ENCODE measurements around the gene PRKG1. TPM values are rescaled to one million over a fixed set of nuclear protein-coding genes. Genes with fewer than 3 reads are reported as not detected.

The PRKG1 gene
- total and polyA plus RNA-seq, 4 donors = 6.8 to 38.1 (median 15.4) TPM

- Histone ChIP-seq H3K4me3 (ENCODE audit: low read depth, low read length) (no peak overlapping the region), H3K27me3 (ENCODE audit: control insufficient read depth, insufficient read depth, low read length) (no peaks in the 10 kb centered on the region), H3K27ac (ENCODE audit: low read depth, low read length) (no peak overlapping the region), H3K9me3 (ENCODE audit: control insufficient read depth, insufficient read depth, low read length) (no peaks in the 10 kb centered on the region), H3K4me1 (ENCODE audit: control insufficient read depth, insufficient read depth, low read length) (no peaks in the 10 kb centered on the region), H3K36me3 (ENCODE audit: control insufficient read depth, insufficient read depth, low read length) (no peaks in the 10 kb centered on the region)
- WGBS (ENCODE audit: insufficient coverage) = 50% methylated on average over 3 of the region's 5 CpGs
- DNase-seq (ENCODE audit: low read depth in 4 of 6, low spot score in 6 of 6) = no peak
Measured at GRCh38 chr10:51926337-51926736, 852.0 kb downstream of the PRKG1 start.

DNA sequence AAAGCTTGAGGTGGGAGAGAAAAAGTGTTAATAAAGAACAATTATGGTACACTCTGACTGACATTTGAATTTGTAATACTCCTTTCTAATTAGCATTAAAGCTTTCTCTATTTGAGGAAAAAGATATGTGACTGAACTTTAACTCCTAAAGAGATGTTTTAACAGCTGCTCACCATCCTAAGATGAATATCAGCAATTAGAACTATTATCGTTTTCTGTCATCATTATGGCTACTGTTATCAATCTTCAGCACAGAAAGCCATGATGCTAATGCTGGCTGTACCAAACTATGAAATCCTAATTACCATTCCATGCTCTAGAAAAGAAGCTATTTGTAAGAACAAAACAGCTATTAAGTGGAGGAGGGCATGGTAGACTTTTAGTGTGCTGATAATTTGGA lies 853.9 kb downstream of the PRKG1 start:
- Histone ChIP-seq H3K27me3 (ENCODE audit: control insufficient read depth, insufficient read depth, low read length) (no peaks in the 10 kb centered on the region), H3K9me3 (ENCODE audit: control insufficient read depth, insufficient read depth, low read length) (no peaks in the 10 kb centered on the region), H3K27ac (ENCODE audit: low read depth, low read length) (no peak overlapping the region), H3K4me3 (ENCODE audit: low read depth, low read length) (no peak overlapping the region), H3K36me3 (ENCODE audit: control insufficient read depth, insufficient read depth, low read length) (no peaks in the 10 kb centered on the region), H3K4me1 (ENCODE audit: control insufficient read depth, insufficient read depth, low read length) (no peaks in the 10 kb centered on the region)
- DNase-seq (ENCODE audit: low read depth in 4 of 6, low spot score in 6 of 6) = peak in 1 of 6 donors; percentile 61
- 20% methylated on average over 1 of the region's 1 CpG for WGBS (ENCODE audit: insufficient coverage)

DNA sequence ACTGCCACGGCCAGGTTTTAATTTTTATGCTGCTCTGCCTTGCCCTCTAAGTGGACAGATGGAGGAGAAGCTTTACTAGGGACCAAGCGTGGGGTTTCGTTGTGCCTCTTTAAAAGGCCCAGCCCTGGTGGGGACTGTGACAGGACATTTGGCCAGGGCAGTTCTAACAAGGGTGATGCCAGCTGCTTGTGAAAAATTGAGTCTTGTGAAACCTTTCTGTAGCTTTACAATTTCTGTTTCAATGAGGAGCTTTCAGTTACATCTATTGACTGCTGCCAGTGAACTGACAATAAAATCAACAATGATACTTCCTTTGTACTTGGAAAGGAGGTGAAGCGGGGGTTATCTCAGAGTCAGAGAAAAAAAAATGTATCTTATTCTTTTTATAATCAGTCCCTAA lies 858.2 kb downstream of the PRKG1 start:
- DNase-seq (ENCODE audit: low read depth in 4 of 6, low spot score in 6 of 6) = no peak
- Histone ChIP-seq H3K36me3 (ENCODE audit: control insufficient read depth, insufficient read depth, low read length) (no peaks in the 10 kb centered on the region), H3K9me3 (ENCODE audit: control insufficient read depth, insufficient read depth, low read length) (no peaks in the 10 kb centered on the region), H3K27me3 (ENCODE audit: control insufficient read depth, insufficient read depth, low read length) (no peaks in the 10 kb centered on the region), H3K4me3 (ENCODE audit: low read depth, low read length) (no peak overlapping the region), H3K27ac (ENCODE audit: low read depth, low read length) (no peak overlapping the region), H3K4me1 (ENCODE audit: control insufficient read depth, insufficient read depth, low read length) (no peaks in the 10 kb centered on the region)
- 41% methylated on average over 3 of the region's 4 CpGs for WGBS (ENCODE audit: insufficient coverage)

- no peaks in the 10 kb centered on the region for H3K27me3 ChIP-seq (ENCODE audit: control insufficient read depth, insufficient read depth, low read length)
- no peaks in the 10 kb centered on the region for H3K9me3 ChIP-seq (ENCODE audit: control insufficient read depth, insufficient read depth, low read length)
- WGBS (ENCODE audit: insufficient coverage) = 82% methylated on average over 2 of the region's 5 CpGs
- no peak for DNase-seq (ENCODE audit: low read depth in 4 of 6, low spot score in 6 of 6)
- H3K4me1 ChIP-seq (ENCODE audit: control insufficient read depth, insufficient read depth, low read length) = no peaks in the 10 kb centered on the region
- no peaks in the 10 kb centered on the region for H3K36me3 ChIP-seq (ENCODE audit: control insufficient read depth, insufficient read depth, low read length)
- no peak overlapping the region for H3K4me3 ChIP-seq (ENCODE audit: low read depth, low read length)
- no peak overlapping the region for H3K27ac ChIP-seq (ENCODE audit: low read depth, low read length)
Measured at GRCh38 chr10:51934373-51934772, 860.1 kb downstream of the PRKG1 start.

- 80% methylated on average over 1 of the region's 5 CpGs for WGBS (ENCODE audit: insufficient coverage)
- Histone ChIP-seq H3K27me3 (ENCODE audit: control insufficient read depth, insufficient read depth, low read length) (no peaks in the 10 kb centered on the region), H3K4me1 (ENCODE audit: control insufficient read depth, insufficient read depth, low read length) (no peaks in the 10 kb centered on the region), H3K4me3 (ENCODE audit: low read depth, low read length) (no peak overlapping the region), H3K9me3 (ENCODE audit: control insufficient read depth, insufficient read depth, low read length) (no peaks in the 10 kb centered on the region), H3K27ac (ENCODE audit: low read depth, low read length) (no peak overlapping the region), H3K36me3 (ENCODE audit: control insufficient read depth, insufficient read depth, low read length) (no peaks in the 10 kb centered on the region)
- DNase-seq (ENCODE audit: low read depth in 4 of 6, low spot score in 6 of 6) = no peak
Measured at GRCh38 chr10:51935341-51935740, 861.1 kb downstream of the PRKG1 start.

- Histone ChIP-seq H3K36me3 (ENCODE audit: control insufficient read depth, insufficient read depth, low read length) (no peaks in the 10 kb centered on the region), H3K4me3 (ENCODE audit: low read depth, low read length) (no peak overlapping the region), H3K27me3 (ENCODE audit: control insufficient read depth, insufficient read depth, low read length) (no peaks in the 10 kb centered on the region), H3K9me3 (ENCODE audit: control insufficient read depth, insufficient read depth, low read length) (no peaks in the 10 kb centered on the region), H3K4me1 (ENCODE audit: control insufficient read depth, insufficient read depth, low read length) (no peaks in the 10 kb centered on the region), H3K27ac (ENCODE audit: low read depth, low read length) (no peak overlapping the region)
- WGBS (ENCODE audit: insufficient coverage) = no CpG with 5 or more reads among the region's 7 CpGs
- peak in 1 of 6 donors; percentile 18 for DNase-seq (ENCODE audit: low read depth in 4 of 6, low spot score in 6 of 6)
Measured at GRCh38 chr10:51937308-51938140, 863.2 kb downstream of the PRKG1 start.

GRCh38 chr10:51950371-51950995 lies 876.2 kb downstream of the PRKG1 start:
- no peak for DNase-seq (ENCODE audit: low read depth in 4 of 6, low spot score in 6 of 6)
- Histone ChIP-seq H3K4me1 (ENCODE audit: control insufficient read depth, insufficient read depth, low read length) (no peaks in the 10 kb centered on the region), H3K36me3 (ENCODE audit: control insufficient read depth, insufficient read depth, low read length) (no peaks in the 10 kb centered on the region), H3K27ac (ENCODE audit: low read depth, low read length) (no peak overlapping the region), H3K27me3 (ENCODE audit: control insufficient read depth, insufficient read depth, low read length) (no peaks in the 10 kb centered on the region), H3K9me3 (ENCODE audit: control insufficient read depth, insufficient read depth, low read length) (no peaks in the 10 kb centered on the region), H3K4me3 (ENCODE audit: low read depth, low read length) (no peak overlapping the region)
- 94% methylated on average over 10 of the region's 10 CpGs for WGBS (ENCODE audit: insufficient coverage)

DNA sequence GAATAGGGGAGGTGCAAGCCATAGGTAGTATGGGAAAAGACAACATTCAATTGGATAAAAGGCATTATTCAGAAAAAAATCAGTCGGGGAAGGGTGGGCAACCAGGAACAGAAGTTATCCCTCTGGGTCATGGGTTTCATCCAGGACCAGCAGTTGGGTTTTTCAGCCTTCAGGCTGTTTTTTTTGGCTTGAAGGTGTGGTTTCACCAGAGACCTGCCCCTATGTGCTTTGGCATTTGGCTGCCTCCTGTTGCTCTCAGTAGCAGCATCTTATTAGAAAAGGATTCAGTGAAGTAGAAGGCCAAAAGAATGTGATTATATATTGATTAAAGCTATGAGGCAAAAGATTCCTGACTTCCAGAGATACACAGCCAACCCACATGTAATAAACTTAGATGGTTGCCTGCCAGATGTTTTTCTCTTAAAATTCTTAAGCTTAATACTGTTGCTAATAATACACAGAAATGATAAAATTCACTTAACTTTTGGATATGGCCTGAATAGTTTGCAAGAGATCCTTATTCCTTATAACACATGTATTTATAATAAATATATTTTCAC lies 876.8 kb downstream of the PRKG1 start:
- no peak overlapping the region for H3K4me3 ChIP-seq (ENCODE audit: low read depth, low read length)
- no peak overlapping the region for H3K27ac ChIP-seq (ENCODE audit: low read depth, low read length)
- no peaks in the 10 kb centered on the region for H3K36me3 ChIP-seq (ENCODE audit: control insufficient read depth, insufficient read depth, low read length)
- no peaks in the 10 kb centered on the region for H3K4me1 ChIP-seq (ENCODE audit: control insufficient read depth, insufficient read depth, low read length)
- no peaks in the 10 kb centered on the region for H3K9me3 ChIP-seq (ENCODE audit: control insufficient read depth, insufficient read depth, low read length)
- DNase-seq (ENCODE audit: low read depth in 4 of 6, low spot score in 6 of 6) = no peak
- WGBS (ENCODE audit: insufficient coverage) = 83% methylated on average over 1 of the region's 1 CpG
- no peaks in the 10 kb centered on the region for H3K27me3 ChIP-seq (ENCODE audit: control insufficient read depth, insufficient read depth, low read length)

- H3K9me3 ChIP-seq (ENCODE audit: control insufficient read depth, insufficient read depth, low read length) = no peaks in the 10 kb centered on the region
- no peak for DNase-seq (ENCODE audit: low read depth in 4 of 6, low spot score in 6 of 6)
- no peak overlapping the region for H3K4me3 ChIP-seq (ENCODE audit: low read depth, low read length)
- H3K36me3 ChIP-seq (ENCODE audit: control insufficient read depth, insufficient read depth, low read length) = no peaks in the 10 kb centered on the region
- no peak overlapping the region for H3K27ac ChIP-seq (ENCODE audit: low read depth, low read length)
- no peaks in the 10 kb centered on the region for H3K27me3 ChIP-seq (ENCODE audit: control insufficient read depth, insufficient read depth, low read length)
- H3K4me1 ChIP-seq (ENCODE audit: control insufficient read depth, insufficient read depth, low read length) = no peaks in the 10 kb centered on the region
- no CpG with 5 or more reads among the region's 1 CpG for WGBS (ENCODE audit: insufficient coverage)
Measured at GRCh38 chr10:51951601-51952000, 877.3 kb downstream of the PRKG1 start.
